H9 (cell line): ENCODE measurements around the gene ABHD1. TPM values are rescaled to one million over a fixed set of nuclear protein-coding genes. Genes with fewer than 3 reads are reported as not detected.

Experiments used
- DNase-seq: peaks from one replicate; pipeline ENCODE4 v3.0.0-alpha.2; 2017
- H2AFZ ChIP-seq: one replicate; pipeline ENCODE4 v1.6.1; 2013; ENCODE audit warnings: mild to moderate bottlenecking, low read length, control low read depth, moderate library complexity
- H2AK5ac ChIP-seq: 2 replicates; pipeline ENCODE4 v1.6.1; 2013; ENCODE audit warnings: low read length, control low read depth, mixed read lengths; ENCODE audit not compliant: insufficient read length
- H2BK120ac ChIP-seq: one replicate; pipeline ENCODE4 v1.6.1; 2013; ENCODE audit warnings: low read depth, mild to moderate bottlenecking, low read length, control low read depth, inconsistent platforms; ENCODE audit not compliant: poor library complexity, severe bottlenecking
- H2BK12ac ChIP-seq: 2 replicates; pipeline ENCODE4 v1.6.1; 2013; ENCODE audit warnings: low read length, control low read depth, mixed read lengths, low read depth; ENCODE audit not compliant: insufficient read length
- H2BK15ac ChIP-seq: 2 replicates; pipeline ENCODE4 v1.6.1; 2013; ENCODE audit warnings: low read depth, low read length, control low read depth
- H2BK20ac ChIP-seq: one replicate; pipeline ENCODE4 v1.6.1; 2013; ENCODE audit warnings: low read depth, mild to moderate bottlenecking, low read length, control low read depth, inconsistent platforms; ENCODE audit not compliant: poor library complexity, severe bottlenecking
- H2BK5ac ChIP-seq: 2 replicates; pipeline ENCODE4 v1.6.1; 2013; ENCODE audit warnings: low read length, control low read depth, mixed read lengths; ENCODE audit not compliant: insufficient read length
- H3K14ac ChIP-seq: 2 replicates; pipeline ENCODE4 v1.6.1; 2013; ENCODE audit warnings: low read length, control low read depth; ENCODE audit not compliant: insufficient read depth
- H3K18ac ChIP-seq: 2 replicates; pipeline ENCODE4 v1.6.1; 2013; ENCODE audit warnings: low read depth, mild to moderate bottlenecking, mixed read lengths, low read length, control low read depth; ENCODE audit not compliant: insufficient read length
- H3K23ac ChIP-seq: 2 replicates; pipeline ENCODE4 v1.6.1; 2013; ENCODE audit warnings: low read length, control low read depth, mixed read lengths, low read depth; ENCODE audit not compliant: insufficient read length
- H3K23me2 ChIP-seq: 2 replicates; pipeline ENCODE4 v1.6.1; 2013; ENCODE audit warnings: low read depth, mild to moderate bottlenecking, mixed read lengths, low read length, control low read depth; ENCODE audit not compliant: insufficient read length, poor library complexity, severe bottlenecking
- H3K27ac ChIP-seq: 2 replicates; pipeline ENCODE4 v1.5.1; 2013; ENCODE audit warnings: low read length, control low read depth, mixed read lengths, low read depth; ENCODE audit not compliant: insufficient read length
- H3K27me3 ChIP-seq: 2 replicates; pipeline ENCODE4 v1.6.1; 2013; ENCODE audit warnings: low read length, control low read depth, inconsistent platforms; ENCODE audit not compliant: insufficient read depth
- H3K4ac ChIP-seq: 2 replicates; pipeline ENCODE4 v1.6.1; 2013; ENCODE audit warnings: low read depth, mild to moderate bottlenecking, control low read depth, inconsistent platforms, low read length, moderate library complexity
- H3K4me1 ChIP-seq: 2 replicates; pipeline ENCODE4 v1.6.1; 2013; ENCODE audit warnings: low read length, control low read depth, inconsistent platforms; ENCODE audit not compliant: insufficient read depth
- H3K4me2 ChIP-seq: 2 replicates; pipeline ENCODE4 v1.6.1; 2013; ENCODE audit warnings: low read length, control low read depth, mixed read lengths; ENCODE audit not compliant: insufficient read length, insufficient read depth
- H3K56ac ChIP-seq: 2 replicates; pipeline ENCODE4 v1.6.1; 2013; ENCODE audit warnings: low read depth, mild to moderate bottlenecking, mixed read lengths, low read length, control low read depth; ENCODE audit not compliant: insufficient read length
- H3K79me1 ChIP-seq: 2 replicates; pipeline ENCODE4 v1.6.1; 2013; ENCODE audit warnings: low read depth, mild to moderate bottlenecking, moderate library complexity, low read length, control low read depth, inconsistent platforms; ENCODE audit not compliant: insufficient read depth, poor library complexity, severe bottlenecking
- H3K79me2 ChIP-seq: 2 replicates; pipeline ENCODE4 v1.6.1; 2013; ENCODE audit warnings: low read length, control low read depth, inconsistent platforms; ENCODE audit not compliant: insufficient read depth
- H3K9ac ChIP-seq: 2 replicates; pipeline ENCODE4 v1.6.1; 2013; ENCODE audit warnings: low read length, control low read depth, mixed read lengths; ENCODE audit not compliant: insufficient read length; ENCODE audit errors: extremely low read depth
- H3K9me3 ChIP-seq: one replicate; pipeline ENCODE4 v1.6.1; 2013; ENCODE audit warnings: low read depth, low read length, inconsistent platforms; ENCODE audit not compliant: control insufficient read depth
- H3T11ph ChIP-seq: one replicate; pipeline ENCODE4 v1.6.1; 2013; ENCODE audit warnings: mild to moderate bottlenecking, low read length, control low read depth, inconsistent platforms
- H4K20me1 ChIP-seq: one replicate; pipeline ENCODE4 v1.6.1; 2013; ENCODE audit not compliant: control insufficient read depth, insufficient read length, insufficient read depth
- H4K5ac ChIP-seq: 2 replicates; pipeline ENCODE4 v1.6.1; 2013; ENCODE audit warnings: low read depth, mild to moderate bottlenecking, mixed read lengths, low read length, control low read depth; ENCODE audit not compliant: insufficient read length
- H4K8ac ChIP-seq: replicated peaks from 2 replicates; pipeline ENCODE4 v1.6.1; 2013; ENCODE audit warnings: low read length, control low read depth, mixed read lengths, low read depth; ENCODE audit not compliant: insufficient read length
- H4K91ac ChIP-seq: 2 replicates; pipeline ENCODE4 v1.6.1; 2013; ENCODE audit warnings: low read depth, mild to moderate bottlenecking, moderate library complexity, mixed read lengths, low read length, control low read depth; ENCODE audit not compliant: insufficient read length
- H3K27ac Mint-ChIP-seq, 3 experiments: 2 replicates in 2 of 3; 3 replicates in 1 of 3; pipeline ENCODE4 v1.8.0; 2020 to 2021; ENCODE audit warnings: mixed read lengths in 3 of 3, mild to moderate bottlenecking in 1 of 3, moderate library complexity in 1 of 3
- H3K27me3 Mint-ChIP-seq: 2 replicates; pipeline ENCODE4 v1.8.0; 2021; ENCODE audit warnings: low read depth, mild to moderate bottlenecking, moderate library complexity, mixed read lengths
- H3K36me3 Mint-ChIP-seq, 3 experiments: 2 replicates in 2 of 3; 3 replicates in 1 of 3; pipeline ENCODE4 v1.8.0; 2020 to 2021; ENCODE audit warnings: low read depth in 3 of 3, mixed read lengths in 3 of 3; ENCODE audit not compliant: insufficient read depth in 1 of 3
- H3K4me1 Mint-ChIP-seq, 2 experiments: 2 replicates each; pipeline ENCODE4 v1.8.0; 2020; ENCODE audit warnings: mixed read lengths in 2 of 2
- H3K4me3 Mint-ChIP-seq, 2 experiments: 2 replicates in 1 of 2; 3 replicates in 1 of 2; pipeline ENCODE4 v1.8.0; 2020 to 2021; ENCODE audit warnings: mild to moderate bottlenecking in 2 of 2, mixed read lengths in 2 of 2, moderate library complexity in 1 of 2
- H3K9me3 Mint-ChIP-seq, 2 experiments: 2 replicates in 1 of 2; 3 replicates in 1 of 2; pipeline ENCODE4 v1.8.0; 2020; ENCODE audit warnings: mild to moderate bottlenecking in 2 of 2, mixed read lengths in 2 of 2, moderate library complexity in 1 of 2
- WGBS: extraction: QIAGEN DNeasy Blood & Tissue Kit; methylation state at CpG from one replicate; pipeline ENCODE4 v1.1.7; 2013; ENCODE audit warnings: missing lambda C conversion rate, low lambda C conversion rate, mixed read lengths; ENCODE audit not compliant: insufficient read length; ENCODE audit errors: extremely low coverage; 5-methylcytosine and 5-hydroxymethylcytosine counted together
- total RNA-seq: library from RNA; stranded (reverse); gene quantifications from 2 replicates; pipeline ENCODE4 v1.2.1, GENCODE V29; 2021
- TF ChIP-seq, protein P1 (sequence below): fragments of 200-600 bp; sonication (generic); conservative IDR thresholded peaks from 3 replicates; pipeline ENCODE4 v1.8.0; 2021; ENCODE audit warnings: antibody characterized with exemption, mild to moderate bottlenecking

The ABHD1 gene
- total RNA-seq, 1 experiment from 2014 or later: 0.31 TPM

DNA sequence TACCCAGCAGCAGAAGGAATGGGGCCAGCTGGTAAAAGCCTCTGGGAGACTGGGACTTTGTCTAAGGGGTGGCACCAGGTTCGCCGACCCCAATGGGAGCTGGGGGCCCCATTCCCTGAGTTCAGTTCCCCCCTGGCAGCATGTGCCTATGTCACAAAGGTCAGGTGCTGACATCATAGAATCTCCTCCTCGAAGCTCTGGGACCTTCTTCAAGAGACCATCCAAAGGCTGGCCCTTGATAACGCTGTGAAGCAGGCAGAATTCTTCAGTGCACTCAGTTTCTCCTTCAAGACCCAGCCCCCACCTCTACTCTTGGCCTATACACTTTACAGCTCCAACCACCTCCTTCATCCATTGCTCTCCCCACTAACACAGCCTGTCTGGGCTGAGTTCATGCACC lies 15.7 kb downstream of the ABHD1 start, which contains the start of gene PRR30:
TSS of gene PRR30 (minus strand) at position 101 of the 400 bp plus-strand sequence. CDS start 1,081 bp downstream, outside the sequence.
- no peaks in the 10 kb centered on the region for H3K27me3 ChIP-seq
- no peaks in the 10 kb centered on the region for H3K79me1 ChIP-seq
- H3K9ac ChIP-seq: no peak within 1 kb of the TSS
- H2BK15ac ChIP-seq: no peak within 1 kb of the TSS
- no peak within 1 kb of the TSS for H3K27ac ChIP-seq
- Mint-ChIP-seq H3K4me3 (no peak within 1 kb of the TSS), H3K9me3 (no peaks in the 10 kb centered on the region; a peak in 1 of 5 replicates), H3K27ac (no peak within 1 kb of the TSS; a peak in 1 of 7 replicates), H3K4me1 (no peaks in the 10 kb centered on the region), H3K36me3 (no peaks in the 10 kb centered on the region), H3K27me3 (peaks cover 20% of the 10 kb centered on the region)
- WGBS: no CpG with 5 or more reads among the region's 4 CpGs
- no peaks in the 10 kb centered on the region for H4K20me1 ChIP-seq
- no peaks in the 10 kb centered on the region for H3K23me2 ChIP-seq
- H4K5ac ChIP-seq: no peak within 1 kb of the TSS
- H3K4me2 ChIP-seq: no peak within 1 kb of the TSS
- DNase-seq: no peak
- no peak within 1 kb of the TSS for H3K14ac ChIP-seq
- no peak within 1 kb of the TSS for H2BK12ac ChIP-seq
- no peak within 1 kb of the TSS for H2BK5ac ChIP-seq
- no peak within 1 kb of the TSS for H2BK20ac ChIP-seq
- no peak within 1 kb of the TSS for H4K91ac ChIP-seq
- H3K56ac ChIP-seq: no peak within 1 kb of the TSS
- no peaks in the 10 kb centered on the region for H3K79me2 ChIP-seq
- H4K8ac ChIP-seq: no peak within 1 kb of the TSS
- no peak within 1 kb of the TSS for H2BK120ac ChIP-seq
- H2AK5ac ChIP-seq: no peak within 1 kb of the TSS
- H3K23ac ChIP-seq: no peak within 1 kb of the TSS
- no peak within 1 kb of the TSS for H3T11ph ChIP-seq
- H3K4me1 ChIP-seq: no peaks in the 10 kb centered on the region
- TF ChIP-seq, protein P1, sequence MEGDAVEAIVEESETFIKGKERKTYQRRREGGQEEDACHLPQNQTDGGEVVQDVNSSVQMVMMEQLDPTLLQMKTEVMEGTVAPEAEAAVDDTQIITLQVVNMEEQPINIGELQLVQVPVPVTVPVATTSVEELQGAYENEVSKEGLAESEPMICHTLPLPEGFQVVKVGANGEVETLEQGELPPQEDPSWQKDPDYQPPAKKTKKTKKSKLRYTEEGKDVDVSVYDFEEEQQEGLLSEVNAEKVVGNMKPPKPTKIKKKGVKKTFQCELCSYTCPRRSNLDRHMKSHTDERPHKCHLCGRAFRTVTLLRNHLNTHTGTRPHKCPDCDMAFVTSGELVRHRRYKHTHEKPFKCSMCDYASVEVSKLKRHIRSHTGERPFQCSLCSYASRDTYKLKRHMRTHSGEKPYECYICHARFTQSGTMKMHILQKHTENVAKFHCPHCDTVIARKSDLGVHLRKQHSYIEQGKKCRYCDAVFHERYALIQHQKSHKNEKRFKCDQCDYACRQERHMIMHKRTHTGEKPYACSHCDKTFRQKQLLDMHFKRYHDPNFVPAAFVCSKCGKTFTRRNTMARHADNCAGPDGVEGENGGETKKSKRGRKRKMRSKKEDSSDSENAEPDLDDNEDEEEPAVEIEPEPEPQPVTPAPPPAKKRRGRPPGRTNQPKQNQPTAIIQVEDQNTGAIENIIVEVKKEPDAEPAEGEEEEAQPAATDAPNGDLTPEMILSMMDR: no peak
- H2AFZ ChIP-seq: no peak within 1 kb of the TSS
- H3K4ac ChIP-seq: no peak within 1 kb of the TSS
- no peaks in the 10 kb centered on the region for H3K9me3 ChIP-seq
- no peak within 1 kb of the TSS for H3K18ac ChIP-seq
